Endothelial cell of umbilical vein (primary cell): ENCODE measurements around the gene GPS1. TPM values are rescaled to one million over a fixed set of nuclear protein-coding genes. Genes with fewer than 3 reads are reported as not detected.

ENCODE experiments used
- BruUV-seq: library from RNA; stranded (reverse); fragments of 400-500 nt; replicated peaks from 2 replicates; lab custom pipeline; 2021; lab: Mats Ljungman, UMichigan
- CTCF ChIA-PET: fragments of 300-600, 350-600 bp; sonication (Branson Sonifier 250); formaldehyde crosslinking; loops from one replicate; lab custom pipeline; 2021; ENCODE audit warnings: antibody characterized with exemption, inconsistent platforms; lab: Charles Lee
- POLR2A ChIA-PET: fragments of 300-600, 350-600 bp; sonication (Branson Sonifier 250); formaldehyde crosslinking; loops from one replicate; lab custom pipeline; 2021; ENCODE audit warnings: antibody characterized with exemption, inconsistent platforms; lab: Charles Lee
- DNase-seq: peaks from one replicate; pipeline ENCODE4 v3.0.0-alpha.2; 2011; ENCODE audit warnings: low read depth, low spot score
- FAIRE-seq: peaks from 2 replicates; lab custom pipeline; 2011; peaks lifted over from hg19 to GRCh38; lab: Jason Lieb, UNC
- H2AFZ ChIP-seq: 2 replicates; pipeline ENCODE4 v1.6.0; 2012; ENCODE audit warnings: low read depth, low read length, control low read depth, inconsistent platforms
- H3K27ac ChIP-seq: 2 replicates; pipeline ENCODE4 v1.5.1; 2011; ENCODE audit warnings: low read depth, mild to moderate bottlenecking, control low read depth, low read length, moderate library complexity; ENCODE audit not compliant: insufficient read depth
- H3K27me3 ChIP-seq, 2 experiments: 2 replicates each; pipeline versions ENCODE4 v1.6.0 to v1.6.1; 2011; ENCODE audit warnings: low read length in 2 of 2, mixed read lengths in 1 of 2; ENCODE audit not compliant: control insufficient read depth in 2 of 2, insufficient read depth in 2 of 2
- H3K36me3 ChIP-seq, 2 experiments: 2 replicates in 1 of 2; 3 replicates in 1 of 2; pipeline ENCODE4 v1.5.1; 2011; ENCODE audit warnings: low read length in 2 of 2, mild to moderate bottlenecking in 1 of 2, moderate library complexity in 1 of 2; ENCODE audit not compliant: control insufficient read depth in 2 of 2, insufficient read depth in 2 of 2; ENCODE audit errors: extremely low read depth in 1 of 2
- H3K4me1 ChIP-seq: 3 replicates; pipeline ENCODE4 v1.5.1; 2011; ENCODE audit warnings: mild to moderate bottlenecking, low read length; ENCODE audit not compliant: control insufficient read depth, insufficient read depth; ENCODE audit errors: extremely low read depth
- H3K4me2 ChIP-seq: 2 replicates; pipeline ENCODE4 v1.6.1; 2011; ENCODE audit warnings: low read length, control low read depth, mixed read lengths; ENCODE audit not compliant: insufficient read depth
- H3K4me3 ChIP-seq, 3 experiments: fragments of 200-600 bp in 1 of 3; sonication (generic), shearing (Covaris generic) in 1 of 3; replicated peaks in 1 of 3; 2 replicates each; pipeline ENCODE4 v1.5.1; 2011 to 2016; ENCODE audit warnings: control low read depth in 3 of 3, low read length in 3 of 3, mild to moderate bottlenecking in 2 of 3, inconsistent platforms in 1 of 3, low read depth in 1 of 3, moderate library complexity in 1 of 3; ENCODE audit not compliant: insufficient read depth in 1 of 3
- H3K79me2 ChIP-seq: 2 replicates; pipeline ENCODE4 v1.6.0; 2012; ENCODE audit warnings: low read length, inconsistent platforms; ENCODE audit not compliant: control insufficient read depth, insufficient read depth
- H3K9ac ChIP-seq: replicated peaks from 2 replicates; pipeline ENCODE3; 2011; ENCODE audit warnings: low read length, control low read depth; ENCODE audit not compliant: insufficient read depth; ENCODE audit errors: extremely low read depth
- H3K9me1 ChIP-seq: replicated peaks from 3 replicates; pipeline ENCODE4 v1.6.0; 2011; ENCODE audit warnings: mild to moderate bottlenecking, low read length; ENCODE audit not compliant: control insufficient read depth, insufficient read depth; ENCODE audit errors: extremely low read depth
- H3K9me3 ChIP-seq: replicated peaks from 2 replicates; pipeline ENCODE4 v1.5.1; 2012; ENCODE audit warnings: low read length, inconsistent platforms; ENCODE audit not compliant: control insufficient read depth, insufficient read depth
- H4K20me1 ChIP-seq: replicated peaks from 2 replicates; pipeline ENCODE3; 2011; ENCODE audit warnings: mild to moderate bottlenecking, low read length; ENCODE audit not compliant: control insufficient read depth, insufficient read depth; ENCODE audit errors: extremely low read depth
- EZH2 ChIP-seq: IDR thresholded peaks from 2 replicates; pipeline ENCODE4 v1.6.1; 2012; ENCODE audit warnings: borderline replicate concordance, low read depth, mild to moderate bottlenecking, moderate library complexity, low read length, inconsistent platforms; ENCODE audit not compliant: severe bottlenecking
- FOS ChIP-seq: IDR thresholded peaks from 2 replicates; pipeline ENCODE4 v1.6.1; 2011; ENCODE audit warnings: mild to moderate bottlenecking, low read length, moderate library complexity, borderline replicate concordance; ENCODE audit not compliant: insufficient read depth
- GATA2 ChIP-seq: IDR thresholded peaks from 2 replicates; pipeline ENCODE4 v1.7.0; 2011; ENCODE audit warnings: low read depth, mild to moderate bottlenecking, moderate library complexity, mixed read lengths, low read length; ENCODE audit not compliant: insufficient read length, insufficient read depth
- JUN ChIP-seq: IDR thresholded peaks from 2 replicates; pipeline ENCODE4 v1.6.1; 2011; ENCODE audit warnings: borderline replicate concordance, low read depth; ENCODE audit not compliant: insufficient read length, insufficient read depth
- MYC ChIP-seq: IDR thresholded peaks from one replicate; pipeline ENCODE4 v1.6.1; 2011; ENCODE audit warnings: mild to moderate bottlenecking, low read depth, low read length
- POLR2A ChIP-seq: IDR thresholded peaks from 2 replicates; pipeline ENCODE4 v1.6.1; 2012; ENCODE audit warnings: low read depth, mild to moderate bottlenecking, control low read depth, low read length
- POLR2AphosphoS5 ChIP-seq: IDR thresholded peaks from 2 replicates; pipeline ENCODE4 v1.6.1; 2012; ENCODE audit warnings: low read depth, mild to moderate bottlenecking, control low read depth, low read length, moderate library complexity; ENCODE audit not compliant: insufficient read depth
- dilution Hi-C: fragments of 300-500 bp; cut with MboI; formaldehyde crosslinking; loops from one replicate; pipeline ENCODE4 v1.15.0; 2019; ENCODE audit warnings: low sequenced_read_pairs; ENCODE audit not compliant: extremely low pct_ligation_motif_present
- intact Hi-C: fragments of 100-400 bp; cut with micrococcal nuclease; formaldehyde crosslinking; loops from one replicate; pipeline ENCODE4 v1.10.0; 2022
- polyA plus RNA-seq, 4 experiments: library from polyadenylated mRNA; depleted of rRNA in 3 of 4; stranded (reverse) in 3 of 4; unstranded in 1 of 4; fragments of >200 nt; gene quantifications; 2 replicates each; pipeline versions ENCODE4 v1.2.1 to v1.2.3, GENCODE V29; 2011 to 2012; ENCODE audit warnings: missing spikeins in 1 of 4
- total RNA-seq: library from RNA; stranded (reverse); gene quantifications from 2 replicates; pipeline ENCODE4 v1.2.3, GENCODE V29; 2021
- TF ChIP-seq, protein P1 (sequence below), 2 donors: IDR thresholded peaks; 1 replicate in 1 of 2; 2 replicates in 1 of 2; pipeline ENCODE4 v1.5.1; 2011; ENCODE audit warnings: low read length in 2 of 2, mild to moderate bottlenecking in 2 of 2, moderate library complexity in 2 of 2, control low read depth in 1 of 2, inconsistent platforms in 1 of 2, low read depth in 1 of 2; ENCODE audit not compliant: insufficient read depth in 1 of 2; ENCODE audit errors: extremely low read depth in 1 of 2
- TF ChIP-seq, protein P2 (sequence below): IDR thresholded peaks from 2 replicates; pipeline ENCODE4 v1.6.1; 2011; ENCODE audit not compliant: insufficient read depth, insufficient read length

Gene GPS1
- total and polyA plus RNA-seq, 2 donors (not counting 3 experiments of a cell fraction or from before 2014, with no cell fraction given): 116 to 178 TPM

DNA sequence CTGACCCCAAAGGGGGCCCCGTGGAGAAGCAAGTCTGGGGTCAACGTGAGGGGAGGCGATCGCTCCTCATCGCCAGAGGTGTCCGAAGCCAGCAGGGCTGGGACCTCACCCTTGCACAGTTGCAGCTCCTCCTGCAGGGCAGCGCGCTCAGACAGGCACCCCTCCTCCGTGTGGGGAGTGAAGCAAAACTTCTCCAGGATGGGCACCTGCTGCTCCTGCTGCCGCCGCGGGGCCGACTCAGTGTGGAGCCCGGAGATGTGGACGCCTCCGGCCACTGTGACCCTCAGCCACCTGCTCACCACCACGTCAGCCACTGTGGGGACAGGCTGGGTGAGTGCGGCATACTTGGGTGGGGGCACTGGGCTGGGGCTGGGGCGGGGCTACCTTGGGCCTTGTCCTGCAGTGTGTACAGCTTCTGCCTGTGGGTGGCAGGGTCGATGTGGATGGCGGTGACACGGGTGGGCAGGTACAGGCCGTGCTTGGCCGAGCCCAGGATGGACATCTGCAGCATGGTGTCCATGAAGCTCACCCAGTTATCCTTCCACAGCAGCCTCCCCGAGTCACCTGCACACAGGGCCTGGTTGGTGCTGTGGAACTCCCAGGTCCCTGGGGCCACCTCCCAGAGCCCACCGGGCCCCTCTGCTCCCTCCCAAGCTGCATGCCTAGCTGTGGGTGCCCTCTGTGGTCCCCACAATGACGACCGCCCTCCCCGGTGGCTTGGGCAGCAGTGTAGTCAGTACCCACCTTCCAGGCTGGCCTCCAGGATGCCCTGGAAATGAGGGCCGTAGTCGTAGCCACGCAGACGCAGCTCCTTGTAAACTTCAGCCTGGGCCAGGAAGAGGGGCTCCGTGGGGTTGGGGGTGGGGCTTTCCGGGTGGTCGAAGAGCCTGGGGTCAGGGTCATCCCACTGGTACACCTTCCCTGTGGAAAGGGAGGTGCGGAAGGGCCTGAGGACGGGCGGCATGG lies 35.5 kb downstream of the GPS1 start:
- no peaks in the 10 kb centered on the region for H3K27me3 ChIP-seq
- H3K9me1 ChIP-seq: no peaks in the 10 kb centered on the region
- intact Hi-C loops: no loop called here
- H3K4me2 ChIP-seq: no peak overlapping the region
- no TSS peak for BruUV-seq
- no peak overlapping the region for H3K9ac ChIP-seq
- FAIRE-seq (no peak), DNase-seq (no peak)
- TF ChIP-seq FOS: no peak
- TF ChIP-seq POLR2A: no peak
- no peak for TF ChIP-seq MYC
- ChIA-PET CTCF (interaction anchor here (4.4 kb wide), 1 partner anchor 57 kb away, joined by 13 read pairs; the partner anchor contains the start of gene RAC3), POLR2A (interaction anchor here (1.2 kb wide), 1 partner anchor 11 kb away, joined by 4 read pairs; the partner anchor contains the start of gene FASN)
- no peak overlapping the region for H3K27ac ChIP-seq
- H3K4me3 ChIP-seq: no peak overlapping the region
- no peak overlapping the region for H2AFZ ChIP-seq
- H3K4me1 ChIP-seq: no peaks in the 10 kb centered on the region
- dilution Hi-C loops: no loop called here
- peaks cover 11% of the 10 kb centered on the region for H3K79me2 ChIP-seq
- no peaks in the 10 kb centered on the region for H3K9me3 ChIP-seq
- H3K36me3 ChIP-seq: peaks cover 39 to 87% of the 10 kb centered on the region in 2 experiments
- H4K20me1 ChIP-seq: no peaks in the 10 kb centered on the region

DNA sequence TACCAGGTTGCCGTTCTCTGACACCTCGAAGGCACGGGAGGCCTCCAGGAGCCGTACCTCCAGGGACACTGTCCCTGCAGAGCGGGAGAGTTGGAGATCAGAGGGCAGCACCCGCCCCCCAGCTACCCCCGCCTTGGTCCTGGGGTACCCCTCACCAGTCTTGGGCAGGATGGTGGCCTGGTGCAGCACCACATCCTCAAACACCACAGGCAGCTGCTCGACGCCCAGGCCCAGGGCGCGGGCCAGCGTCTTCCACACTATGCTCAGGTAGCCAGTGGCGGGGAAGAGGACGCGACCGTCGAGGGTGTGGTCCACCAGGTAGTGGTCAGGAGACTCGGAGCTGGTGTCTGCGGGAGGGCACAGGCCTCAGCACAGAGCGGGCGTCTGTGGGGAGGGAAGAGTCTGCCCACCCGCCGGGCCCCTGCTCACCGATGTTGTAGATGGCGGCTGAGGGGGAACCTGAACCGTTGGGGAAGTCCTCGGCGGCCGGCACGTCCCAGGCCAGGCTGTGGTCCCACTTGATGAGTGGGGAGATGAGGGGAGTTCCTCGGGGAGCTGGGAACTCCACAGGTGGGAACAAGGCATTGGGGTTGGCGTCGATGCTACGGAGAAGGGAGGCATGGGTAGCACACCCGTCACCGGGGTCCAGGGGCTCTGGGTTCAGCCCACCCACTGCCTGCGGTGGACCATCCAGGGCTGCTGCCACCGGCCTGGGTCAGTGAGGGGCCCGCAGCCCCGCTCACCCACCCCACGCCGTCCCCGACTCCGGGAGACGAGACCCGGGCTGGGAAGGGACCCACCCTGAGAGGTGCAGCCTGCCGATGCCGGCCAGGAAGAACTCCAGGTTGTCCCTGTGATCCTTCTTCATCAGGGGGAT lies 36.5 kb downstream of the GPS1 start:
- intact Hi-C loops: no loop called here
- Histone ChIP-seq H2AFZ (no peak overlapping the region), H3K27me3 (no peaks in the 10 kb centered on the region), H3K4me2 (no peak overlapping the region), H3K9ac (no peak overlapping the region), H3K36me3 (peaks cover 38 to 82% of the 10 kb centered on the region in 2 experiments), H3K4me1 (no peaks in the 10 kb centered on the region), H3K9me1 (no peaks in the 10 kb centered on the region), H3K4me3 (no peak overlapping the region), H3K9me3 (no peaks in the 10 kb centered on the region), H3K27ac (no peak overlapping the region), H4K20me1 (no peaks in the 10 kb centered on the region), H3K79me2 (peaks cover 16% of the 10 kb centered on the region)
- FAIRE-seq (no peak), DNase-seq (no peak)
- dilution Hi-C loops: no loop called here
- BruUV-seq: TSS peak; percentile 11
- POLR2A ChIA-PET: interaction anchor here (1.2 kb wide), 1 partner anchor 10 kb away, joined by 4 read pairs; the partner anchor contains the start of gene FASN
- CTCF ChIA-PET: interaction anchor here (4.4 kb wide), 1 partner anchor 58 kb away, joined by 13 read pairs; the partner anchor contains the start of gene RAC3
- TF ChIP-seq POLR2A: no peak
- TF ChIP-seq, protein P1, sequence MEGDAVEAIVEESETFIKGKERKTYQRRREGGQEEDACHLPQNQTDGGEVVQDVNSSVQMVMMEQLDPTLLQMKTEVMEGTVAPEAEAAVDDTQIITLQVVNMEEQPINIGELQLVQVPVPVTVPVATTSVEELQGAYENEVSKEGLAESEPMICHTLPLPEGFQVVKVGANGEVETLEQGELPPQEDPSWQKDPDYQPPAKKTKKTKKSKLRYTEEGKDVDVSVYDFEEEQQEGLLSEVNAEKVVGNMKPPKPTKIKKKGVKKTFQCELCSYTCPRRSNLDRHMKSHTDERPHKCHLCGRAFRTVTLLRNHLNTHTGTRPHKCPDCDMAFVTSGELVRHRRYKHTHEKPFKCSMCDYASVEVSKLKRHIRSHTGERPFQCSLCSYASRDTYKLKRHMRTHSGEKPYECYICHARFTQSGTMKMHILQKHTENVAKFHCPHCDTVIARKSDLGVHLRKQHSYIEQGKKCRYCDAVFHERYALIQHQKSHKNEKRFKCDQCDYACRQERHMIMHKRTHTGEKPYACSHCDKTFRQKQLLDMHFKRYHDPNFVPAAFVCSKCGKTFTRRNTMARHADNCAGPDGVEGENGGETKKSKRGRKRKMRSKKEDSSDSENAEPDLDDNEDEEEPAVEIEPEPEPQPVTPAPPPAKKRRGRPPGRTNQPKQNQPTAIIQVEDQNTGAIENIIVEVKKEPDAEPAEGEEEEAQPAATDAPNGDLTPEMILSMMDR (IDR thresholded peaks at IDR 0.05; ENCODE audit: extremely low read depth in 1 of 2, insufficient read depth in 1 of 2, low read depth in 1 of 2, low read length in 2 of 2): no peak
- no peak for TF ChIP-seq JUN
- TF ChIP-seq, protein P2, sequence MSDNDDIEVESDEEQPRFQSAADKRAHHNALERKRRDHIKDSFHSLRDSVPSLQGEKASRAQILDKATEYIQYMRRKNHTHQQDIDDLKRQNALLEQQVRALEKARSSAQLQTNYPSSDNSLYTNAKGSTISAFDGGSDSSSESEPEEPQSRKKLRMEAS: no peak
- no peak for TF ChIP-seq POLR2AphosphoS5
- no peak for TF ChIP-seq MYC
- TF ChIP-seq EZH2: no peak
- TF ChIP-seq GATA2: no peak
- no peak for TF ChIP-seq FOS
